Esophagus (tissue), 2 donors: ENCODE measurements around the gene CHRD. TPM values are rescaled to one million over a fixed set of nuclear protein-coding genes. Genes with fewer than 3 reads are reported as not detected.
"Not testable (repeated sequence)": the region's sequence is repeated elsewhere in the genome, so short reads cannot be mapped to it uniquely, and the experiment has no call there.

Experiments used
- H3K27ac ChIP-seq, 2 donors: one replicate each; pipeline ENCODE4 v1.5.1; 2013; ENCODE audit warnings: low read depth in 2 of 2, mild to moderate bottlenecking in 2 of 2, inconsistent platforms in 1 of 2, low read length in 1 of 2, moderate library complexity in 1 of 2
- H3K27me3 ChIP-seq, 2 donors: one replicate each; pipeline ENCODE4 v1.6.1; 2013; ENCODE audit warnings: low read length in 2 of 2, control low read depth in 1 of 2, mild to moderate bottlenecking in 1 of 2; ENCODE audit not compliant: insufficient read depth in 2 of 2, control insufficient read depth in 1 of 2
- H3K36me3 ChIP-seq, 2 donors: one replicate each; pipeline ENCODE4 v1.6.1; 2013; ENCODE audit warnings: low read length in 1 of 2; ENCODE audit not compliant: control insufficient read depth in 2 of 2, insufficient read depth in 2 of 2
- H3K4me1 ChIP-seq, 2 donors: one replicate each; pipeline ENCODE4 v1.6.1; 2013; ENCODE audit warnings: low read length in 1 of 2; ENCODE audit not compliant: control insufficient read depth in 2 of 2, insufficient read depth in 2 of 2
- H3K4me3 ChIP-seq, 2 donors: one replicate each; pipeline ENCODE4 v1.5.1; 2013; ENCODE audit warnings: low read length in 2 of 2, mild to moderate bottlenecking in 2 of 2, low read depth in 1 of 2, moderate library complexity in 1 of 2
- H3K9me3 ChIP-seq, 2 donors: one replicate each; pipeline ENCODE4 v1.6.1; 2013; ENCODE audit warnings: mild to moderate bottlenecking in 2 of 2, low read depth in 1 of 2, low read length in 1 of 2, moderate library complexity in 1 of 2; ENCODE audit not compliant: control insufficient read depth in 2 of 2, insufficient read depth in 1 of 2
- WGBS, 2 donors: extraction: QIAGEN DNeasy Blood & Tissue Kit; methylation state at CpG; one replicate each; pipeline ENCODE4 v1.1.7; 2013; 5-methylcytosine and 5-hydroxymethylcytosine counted together
- polyA plus RNA-seq, 2 donors: library from polyadenylated mRNA; stranded (reverse); fragments of 200-250 nt; gene quantifications; one replicate each; pipeline ENCODE4 v1.2.3, GENCODE V29; 2013
- donor health status: healthy with polysubstance abuse.
- donor health status: Bipolar disorder and iron deficiency.

Gene CHRD
- polyA plus RNA-seq, 2 donors = 2.2 to 3.0 TPM

DNA sequence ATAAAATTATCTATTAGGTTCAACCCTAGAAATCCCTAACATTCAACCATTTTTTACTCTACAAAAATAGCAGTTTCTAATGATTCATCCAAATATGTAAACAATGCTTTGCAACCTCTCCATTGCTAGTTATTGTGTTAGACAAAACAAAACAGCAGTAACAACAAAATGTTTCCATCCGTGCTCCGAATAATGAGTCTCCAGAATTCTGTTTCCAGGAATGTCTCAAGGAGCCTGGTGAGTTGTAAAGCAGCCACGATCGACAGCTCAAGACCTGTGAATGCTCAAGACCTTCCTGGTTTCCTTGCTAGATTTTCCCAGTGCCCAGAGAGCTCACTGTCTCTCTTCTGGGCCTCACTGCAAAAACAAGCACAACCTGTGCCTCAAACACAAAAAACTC is 49.9 kb downstream of the CHRD start:
- no peak overlapping the region for H3K4me3 ChIP-seq
- 82 to 83% methylated on average over 4 of the region's 4 CpGs for WGBS, 2 donors

DNA sequence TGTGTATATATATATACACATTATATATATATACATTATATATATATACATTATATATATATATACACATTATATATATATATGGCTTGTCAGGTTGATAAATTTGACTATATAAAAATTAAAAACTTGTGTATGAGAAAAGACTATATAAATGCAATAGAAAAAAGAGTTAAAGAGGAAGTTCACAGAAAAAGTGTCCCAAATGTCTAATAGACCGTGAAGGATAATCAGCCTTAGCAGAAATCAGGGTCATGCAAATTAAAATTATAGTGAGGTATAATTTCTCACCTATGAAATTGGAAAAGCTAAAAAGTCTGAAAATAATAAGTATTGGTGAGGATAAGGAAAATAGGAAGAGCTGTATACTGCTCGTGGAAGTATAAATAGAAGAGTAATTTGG is 51.1 kb downstream of the CHRD start:
- Histone ChIP-seq H3K9me3 (no peaks in the 10 kb centered on the region), H3K36me3 (no peaks in the 10 kb centered on the region)
- WGBS, 2 donors = 82 to 95% methylated on average over 2 of the region's 2 CpGs

More for the DNA sequence above, 49.9 kb downstream of the CHRD start:
- no peaks in the 10 kb centered on the region for H3K36me3 ChIP-seq
- no peaks in the 10 kb centered on the region for H3K9me3 ChIP-seq
- H3K27me3 ChIP-seq = no peaks in the 10 kb centered on the region
- peaks cover 0 to 7% of the 10 kb centered on the region in 2 donors for H3K4me1 ChIP-seq
- H3K27ac ChIP-seq = no peak overlapping the region

DNA sequence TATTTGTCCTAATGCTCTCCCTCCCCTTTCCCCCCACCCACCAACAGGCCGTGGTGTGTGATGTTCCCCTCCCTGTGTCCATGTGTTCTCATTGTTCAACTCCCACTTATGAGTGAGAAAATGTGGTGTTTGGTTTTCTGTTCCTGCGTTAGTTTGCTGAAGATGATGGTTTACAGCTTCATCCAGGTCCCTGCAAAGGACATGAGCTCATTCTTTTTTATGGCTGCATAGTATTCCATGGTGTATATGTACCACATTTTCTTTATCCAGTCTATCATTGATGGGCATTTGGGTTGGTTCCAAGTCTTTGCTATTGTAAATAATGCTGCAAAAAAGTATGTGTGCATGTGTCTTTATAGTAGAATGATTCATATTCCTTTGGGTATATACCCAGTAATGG is 53.3 kb downstream of the CHRD start:
- H3K9me3 ChIP-seq, H3K27ac ChIP-seq, H3K4me1 ChIP-seq, H3K4me3 ChIP-seq, H3K36me3 ChIP-seq, H3K27me3 ChIP-seq: not testable (repeated sequence)
- WGBS, 2 donors = 75 to 81% methylated on average over 2 of the region's 2 CpGs

More for the DNA sequence above, 51.1 kb downstream of the CHRD start:
- H3K4me3 ChIP-seq = no peak overlapping the region
- H3K27me3 ChIP-seq = no peaks in the 10 kb centered on the region
- peaks cover 0 to 7% of the 10 kb centered on the region in 2 donors for H3K4me1 ChIP-seq
- no peak overlapping the region for H3K27ac ChIP-seq

DNA sequence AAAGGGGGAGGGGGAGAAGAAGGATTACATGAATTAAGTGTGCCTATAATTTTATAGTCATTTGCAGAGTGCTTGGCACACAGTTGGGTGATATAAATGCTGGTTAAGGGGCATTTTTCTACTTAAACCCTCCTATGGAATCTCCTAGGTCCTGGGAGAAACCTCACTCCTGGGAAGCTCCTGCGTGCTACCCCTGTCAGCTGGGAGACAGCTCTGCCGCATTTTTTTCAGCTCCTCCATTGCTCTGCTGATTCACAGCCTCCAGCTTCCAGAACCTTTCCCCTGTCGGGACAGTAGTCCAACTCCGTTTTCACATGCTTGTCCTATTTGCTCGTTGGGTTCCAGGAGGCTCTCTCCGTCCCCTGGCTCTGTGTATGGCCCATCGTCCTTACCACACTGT is 59.2 kb downstream of the CHRD start:
- H3K27ac ChIP-seq = no peak overlapping the region
- 72 to 78% methylated on average over 7 of the region's 7 CpGs for WGBS, 2 donors
- no peaks in the 10 kb centered on the region for H3K27me3 ChIP-seq
- H3K9me3 ChIP-seq = no peaks in the 10 kb centered on the region
- H3K4me3 ChIP-seq = no peak overlapping the region
- H3K4me1 ChIP-seq = peaks cover 0 to 15% of the 10 kb centered on the region in 2 donors
- no peaks in the 10 kb centered on the region for H3K36me3 ChIP-seq

Other genes starting within 250 kb of the CHRD start
- gene EIF2B5, start 244.7 kb upstream of the CHRD start, polyA plus RNA-seq = 10 to 100 TPM; 31.0 to 37.7 TPM
- 10 to 100 TPM; 27.2 to 31.6 TPM for gene DVL3, start 224.7 kb upstream of the CHRD start, polyA plus RNA-seq
- gene AP2M1, start 205.2 kb upstream of the CHRD start, polyA plus RNA-seq = 100 to 1,000 TPM in 1 of 2 donors, 10 to 100 TPM in 1; 94.2 to 210 TPM
- gene ABCF3, start 193.9 kb upstream of the CHRD start, polyA plus RNA-seq = 10 to 100 TPM; 42.3 to 42.4 TPM
- gene VWA5B2, start 150.5 kb upstream of the CHRD start, polyA plus RNA-seq = under 1 TPM; 0.02 to 0.04 TPM
- 10 to 100 TPM; 16.4 to 31.0 TPM for gene ALG3, start 131.1 kb upstream of the CHRD start, polyA plus RNA-seq
- 1 to 10 TPM; 3.5 to 8.6 TPM for gene EEF1AKMT4, start 130.4 kb upstream of the CHRD start, polyA plus RNA-seq
- gene CAMK2N2, start 118.5 kb upstream of the CHRD start, polyA plus RNA-seq = under 1 TPM; 0.06 to 0.12 TPM
- not detected for gene ECE2, start 104.0 kb upstream of the CHRD start, polyA plus RNA-seq
- 100 to 1,000 TPM in 1 of 2 donors, 10 to 100 TPM in 1; 50.1 to 156 TPM for gene PSMD2, start 80.8 kb upstream of the CHRD start, polyA plus RNA-seq
- gene EIF4G1, start 65.4 kb upstream of the CHRD start, polyA plus RNA-seq = 100 to 1,000 TPM; 222 to 257 TPM
- gene FAM131A, start 42.5 kb upstream of the CHRD start, polyA plus RNA-seq = 1 to 10 TPM; 7.7 to 9.5 TPM
- 1 to 10 TPM; 3.1 to 5.4 TPM for gene CLCN2, start 18.4 kb upstream of the CHRD start, polyA plus RNA-seq
- 100 to 1,000 TPM in 1 of 2 donors, 10 to 100 TPM in 1; 79.6 to 103 TPM for gene POLR2H, start 18.3 kb upstream of the CHRD start, polyA plus RNA-seq
- gene THPO, start 1.8 kb upstream of the CHRD start, polyA plus RNA-seq = under 1 TPM; 0.06 to 0.12 TPM
- gene EPHB3, start 181.7 kb downstream of the CHRD start, polyA plus RNA-seq = 10 to 100 TPM; 24.6 to 27.7 TPM